RWPE2 (cell line): ENCODE data around the gene SRGAP1.

Experiments
- ATAC-seq: fragments of 200-7000 bp; cut with Tn5 transposase; 3 replicates; pipeline ENCODE4 v1.9.1; 2021; ENCODE audit warnings: low read depth
- DNase-seq: peaks from one replicate; pipeline ENCODE4 v3.0.0-alpha.2; 2020; ENCODE audit warnings: low spot score
- H3K27ac ChIP-seq: fragments of 450-650 bp; 2 replicates; pipeline ENCODE4 v1.5.1; 2017; ENCODE audit warnings: mild to moderate bottlenecking; ENCODE audit not compliant: poor library complexity, severe bottlenecking
- H3K27me3 ChIP-seq: fragments of 250-450 bp; sonication (Bioruptor Pico); 2 replicates; pipeline ENCODE4 v1.5.1; 2021; ENCODE audit warnings: mild to moderate bottlenecking, moderate library complexity; ENCODE audit not compliant: insufficient read depth, poor library complexity, severe bottlenecking
- H3K36me3 ChIP-seq: fragments of 250-450 bp; sonication (Bioruptor Pico); 2 replicates; pipeline ENCODE4 v1.5.1; 2020; ENCODE audit warnings: low read depth, mild to moderate bottlenecking, moderate library complexity
- H3K4me1 ChIP-seq: fragments of 250-450 bp; sonication (Bioruptor Pico); 2 replicates; pipeline ENCODE4 v1.5.1; 2021; ENCODE audit warnings: mild to moderate bottlenecking, moderate library complexity; ENCODE audit not compliant: insufficient read depth, poor library complexity, severe bottlenecking
- H3K4me3 ChIP-seq: fragments of 250-450 bp; sonication (Bioruptor Pico); 2 replicates; pipeline ENCODE4 v1.5.1; 2021; ENCODE audit warnings: mild to moderate bottlenecking, moderate library complexity; ENCODE audit not compliant: severe bottlenecking
- H3K9me3 ChIP-seq: fragments of 250-450 bp; sonication (Bioruptor Pico); 2 replicates; pipeline ENCODE4 v1.5.1; 2021; ENCODE audit warnings: mild to moderate bottlenecking, moderate library complexity; ENCODE audit not compliant: severe bottlenecking
- TF ChIP-seq, protein P1 (sequence below): fragments of 450-650 bp; IDR thresholded peaks from one replicate; pipeline ENCODE4 v1.5.1; 2017; ENCODE audit warnings: mild to moderate bottlenecking, moderate library complexity; ENCODE audit not compliant: poor library complexity, severe bottlenecking

The SRGAP1 gene

DNA sequence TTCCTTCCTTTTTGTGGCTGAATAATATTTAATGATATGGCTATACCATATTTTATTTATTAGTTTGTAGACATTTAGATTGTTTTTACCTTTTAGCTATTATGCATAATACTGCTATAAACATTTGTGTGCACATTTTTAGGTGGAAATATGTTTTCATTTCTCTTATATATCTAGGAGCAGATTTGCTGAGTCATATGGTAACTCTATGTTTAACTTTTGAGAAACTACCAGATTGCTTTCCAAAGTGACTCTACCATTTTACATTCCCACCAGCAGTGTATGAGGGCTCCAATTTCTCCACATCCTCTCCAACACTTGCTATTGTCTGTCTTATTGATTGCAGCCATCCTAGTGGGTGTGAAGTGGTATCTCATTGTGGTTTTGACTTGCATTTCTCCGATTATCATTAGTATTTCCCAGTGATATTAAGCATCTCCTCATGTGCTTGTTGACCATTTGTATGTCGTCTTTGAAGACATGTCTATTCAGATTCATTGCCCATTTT lies 217.4 kb downstream of the SRGAP1 start:
- H3K27me3 ChIP-seq: no peaks in the 10 kb centered on the region
- no peak for ATAC-seq
- peaks cover 45% of the 10 kb centered on the region for H3K36me3 ChIP-seq
- no peaks in the 10 kb centered on the region for H3K4me1 ChIP-seq
- DNase-seq: no peak
- H3K27ac ChIP-seq: no peak overlapping the region
- TF ChIP-seq, protein P1, sequence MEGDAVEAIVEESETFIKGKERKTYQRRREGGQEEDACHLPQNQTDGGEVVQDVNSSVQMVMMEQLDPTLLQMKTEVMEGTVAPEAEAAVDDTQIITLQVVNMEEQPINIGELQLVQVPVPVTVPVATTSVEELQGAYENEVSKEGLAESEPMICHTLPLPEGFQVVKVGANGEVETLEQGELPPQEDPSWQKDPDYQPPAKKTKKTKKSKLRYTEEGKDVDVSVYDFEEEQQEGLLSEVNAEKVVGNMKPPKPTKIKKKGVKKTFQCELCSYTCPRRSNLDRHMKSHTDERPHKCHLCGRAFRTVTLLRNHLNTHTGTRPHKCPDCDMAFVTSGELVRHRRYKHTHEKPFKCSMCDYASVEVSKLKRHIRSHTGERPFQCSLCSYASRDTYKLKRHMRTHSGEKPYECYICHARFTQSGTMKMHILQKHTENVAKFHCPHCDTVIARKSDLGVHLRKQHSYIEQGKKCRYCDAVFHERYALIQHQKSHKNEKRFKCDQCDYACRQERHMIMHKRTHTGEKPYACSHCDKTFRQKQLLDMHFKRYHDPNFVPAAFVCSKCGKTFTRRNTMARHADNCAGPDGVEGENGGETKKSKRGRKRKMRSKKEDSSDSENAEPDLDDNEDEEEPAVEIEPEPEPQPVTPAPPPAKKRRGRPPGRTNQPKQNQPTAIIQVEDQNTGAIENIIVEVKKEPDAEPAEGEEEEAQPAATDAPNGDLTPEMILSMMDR: no peak
- no peaks in the 10 kb centered on the region for H3K9me3 ChIP-seq
- H3K4me3 ChIP-seq: no peak overlapping the region

DNA sequence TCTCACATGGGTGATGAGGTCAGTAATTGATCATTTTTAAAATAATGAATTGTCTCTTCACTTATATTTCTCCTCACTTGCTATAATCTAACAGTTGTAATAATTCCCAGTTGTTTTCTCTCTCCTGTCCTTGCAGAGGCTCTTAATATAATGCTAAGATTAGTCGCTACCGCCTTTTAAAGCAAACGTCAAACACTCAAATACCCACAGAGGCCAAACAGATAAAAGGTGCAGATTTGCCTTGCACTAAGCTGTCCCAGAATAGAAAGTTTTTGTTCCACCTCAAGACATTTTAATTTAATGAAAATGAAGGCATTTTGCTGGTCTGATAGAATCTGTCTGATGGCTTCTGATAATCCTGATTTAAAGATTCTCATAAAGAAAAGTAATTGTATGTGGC lies 218.6 kb downstream of the SRGAP1 start:
- Histone ChIP-seq H3K9me3 (no peaks in the 10 kb centered on the region), H3K27ac (no peak overlapping the region), H3K36me3 (peaks cover 45% of the 10 kb centered on the region), H3K27me3 (no peaks in the 10 kb centered on the region), H3K4me1 (no peaks in the 10 kb centered on the region), H3K4me3 (no peak overlapping the region)
- TF ChIP-seq, protein P1: no peak
- ATAC-seq (no peak), DNase-seq (no peak)

DNA sequence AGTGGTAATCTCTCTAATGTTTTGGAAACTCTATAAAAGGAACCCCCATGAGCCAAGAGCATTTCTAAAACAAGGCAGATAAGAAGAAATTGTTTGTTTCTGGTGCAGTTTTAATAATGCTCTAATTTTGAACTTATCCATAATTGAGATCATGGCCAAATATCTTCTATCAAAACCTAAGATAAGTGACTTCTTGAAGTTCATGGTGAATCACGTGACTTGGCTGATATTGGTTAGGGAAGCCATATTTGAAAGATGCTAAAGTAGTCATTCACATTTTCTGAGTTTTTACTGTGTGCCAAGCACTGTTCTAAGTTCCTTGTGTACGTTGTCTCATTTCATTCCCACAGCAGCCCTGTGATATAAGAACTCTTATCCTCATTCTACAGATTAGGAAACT lies 219.7 kb downstream of the SRGAP1 start:
- TF ChIP-seq, protein P1: no peak
- Histone ChIP-seq H3K4me1 (no peaks in the 10 kb centered on the region), H3K27me3 (no peaks in the 10 kb centered on the region), H3K27ac (no peak overlapping the region), H3K9me3 (no peaks in the 10 kb centered on the region), H3K4me3 (no peak overlapping the region), H3K36me3 (peaks cover 47% of the 10 kb centered on the region)
- DNase-seq (no peak), ATAC-seq (no peak)

DNA sequence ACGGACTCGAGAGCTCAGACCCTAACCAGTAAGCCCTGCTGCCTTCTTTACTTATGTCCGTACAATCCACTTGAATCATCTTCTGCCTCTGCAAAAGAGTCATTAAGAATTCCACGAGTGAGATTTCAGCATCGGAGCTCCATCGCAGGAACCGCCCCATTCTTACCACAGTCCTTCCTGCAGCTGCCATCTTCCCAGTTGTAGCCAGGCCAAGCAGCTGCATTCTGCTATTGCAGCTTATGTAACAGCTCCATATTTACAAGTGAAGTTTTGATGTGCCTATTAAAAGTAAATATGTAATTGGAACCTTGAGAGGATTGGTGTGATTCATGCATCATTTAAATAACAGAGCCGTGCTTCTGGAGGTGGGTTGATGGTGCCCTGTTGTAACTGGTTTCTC lies 220.2 kb downstream of the SRGAP1 start:
- DNase-seq: no peak
- Histone ChIP-seq H3K27me3 (no peaks in the 10 kb centered on the region), H3K9me3 (no peaks in the 10 kb centered on the region), H3K4me3 (no peak overlapping the region), H3K27ac (no peak overlapping the region), H3K4me1 (no peaks in the 10 kb centered on the region), H3K36me3 (peaks cover 52% of the 10 kb centered on the region)
- TF ChIP-seq, protein P1: no peak
- no peak for ATAC-seq

DNA sequence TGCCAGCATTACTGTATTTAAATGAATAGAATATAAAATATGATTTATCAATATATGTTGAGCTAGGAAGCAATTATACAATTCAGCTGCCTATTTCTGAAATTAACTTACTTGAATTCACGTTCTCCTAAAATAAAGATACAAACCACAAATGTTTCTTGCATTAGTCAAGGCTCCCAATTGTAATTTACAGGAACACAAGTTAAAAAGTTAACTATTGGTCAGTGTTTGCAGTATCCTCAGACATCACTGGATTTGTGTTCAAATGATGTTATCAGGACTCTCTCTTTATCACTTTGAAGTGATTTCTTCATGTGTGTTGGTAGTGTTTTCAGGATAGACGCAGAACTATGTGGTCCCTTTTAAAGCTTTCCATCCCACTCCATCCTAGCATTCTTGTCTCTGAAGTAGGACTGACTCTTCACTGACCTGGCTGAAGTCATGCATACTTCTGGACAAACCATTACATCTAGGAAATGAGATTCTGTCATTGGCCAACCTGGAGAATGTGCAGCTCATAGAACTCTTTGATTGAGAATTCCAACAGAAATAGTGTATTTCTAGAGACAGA lies 221.5 kb downstream of the SRGAP1 start:
- TF ChIP-seq, protein P1: no peak
- H3K4me3 ChIP-seq: no peak overlapping the region
- H3K27ac ChIP-seq: no peak overlapping the region
- H3K4me1 ChIP-seq: no peaks in the 10 kb centered on the region
- H3K9me3 ChIP-seq: no peaks in the 10 kb centered on the region
- no peaks in the 10 kb centered on the region for H3K27me3 ChIP-seq
- no peak for DNase-seq
- H3K36me3 ChIP-seq: peaks cover 62% of the 10 kb centered on the region
- ATAC-seq: no peak
